GM12878 (cell line): ENCODE measurements around the gene TMEM244.

Experiments used
- CTCF ChIP-seq, 3 experiments: IDR thresholded peaks in 2 of 3; conservative IDR thresholded peaks in 1 of 3; 2 replicates each; pipeline ENCODE4 v1.5.1; 2011; ENCODE audit warnings: low read depth in 3 of 3, low read length in 3 of 3, mild to moderate bottlenecking in 3 of 3, control low read depth in 2 of 3, moderate library complexity in 2 of 3, inconsistent platforms in 1 of 3, mixed read lengths in 1 of 3; ENCODE audit not compliant: control insufficient read depth in 2 of 3, insufficient read depth in 1 of 3; ENCODE audit errors: extremely low read depth in 1 of 3
- ESRRA ChIP-seq: IDR thresholded peaks from 2 replicates; pipeline ENCODE4 v1.6.1; 2012; ENCODE audit warnings: mild to moderate bottlenecking, low read length, improper control_type of control experiment
- EZH2 ChIP-seq: IDR thresholded peaks from 2 replicates; pipeline ENCODE4 v1.6.1; 2012; ENCODE audit warnings: low read depth, mild to moderate bottlenecking, control low read depth, inconsistent platforms, low read length, borderline replicate concordance; ENCODE audit not compliant: control insufficient read depth
- TBL1XR1 ChIP-seq: IDR thresholded peaks from 2 replicates; pipeline ENCODE4 v1.6.1; 2012; ENCODE audit warnings: low read depth, low read length, improper control_type of control experiment
- ZBTB4 ChIP-seq: fragments of 450-650 bp; formaldehyde crosslinking; IDR thresholded peaks from 2 replicates; pipeline ENCODE4 v1.4.0; 2022; ENCODE audit warnings: mild to moderate bottlenecking, moderate library complexity
- ZNF217 ChIP-seq: fragments of 450-650 bp; IDR thresholded peaks from 2 replicates; pipeline ENCODE4 v1.6.1; 2017; ENCODE audit warnings: antibody characterized with exemption, mild to moderate bottlenecking

GRCh38 chr6:129882510-129883023 lies 21.5 kb upstream of the TMEM244 start:
- TF ChIP-seq CTCF (IDR thresholded peaks at IDR 0.05 in 2 of 3, conservative IDR thresholded peaks at IDR 0.05 in 1 of 3; ENCODE audit: control insufficient read depth in 2 of 3, extremely low read depth in 1 of 3, insufficient read depth in 1 of 3, low read depth in 3 of 3, low read length in 3 of 3) (no peak), ZNF217 (no peak), EZH2 (no peak), TBL1XR1 (peak; percentile 40; the same call in 1 of the 2 replicates), ESRRA (no peak), ZBTB4 (no peak)
